ENCODE measurements around the gene EIPR1. TPM values are rescaled to one million over a fixed set of nuclear protein-coding genes. Genes with fewer than 3 reads are reported as not detected.

Gene EIPR1
- total RNA-seq, 1 experiment from 2014 or later = 27.8 TPM

- no peaks in the 10 kb centered on the region; the same call in 1 of the 2 replicates for H3K4me1 ChIP-seq (ENCODE audit: insufficient read depth, low read length)
- DNase-seq = peak; percentile 4
- Mint-ChIP-seq H3K27me3 (ENCODE audit: low read depth) (no peaks in the 10 kb centered on the region), H3K27ac (peak overlapping the region in 1 of 3 experiments; percentile 28; a peak in 1 of 7 replicates), H3K9me3 (peaks cover 10 to 17% of the 10 kb centered on the region in 2 experiments), H3K36me3 (ENCODE audit: insufficient read depth in 1 of 3, low read depth in 3 of 3) (peaks cover 5 to 17% (median 14%) of the 10 kb centered on the region in 3 experiments; a peak in 6 of 7 replicates), H3K4me3 (no peak overlapping the region), H3K4me1 (peaks cover 19 to 22% of the 10 kb centered on the region in 2 experiments)
- no peak overlapping the region for H2BK20ac ChIP-seq (ENCODE audit: low read depth, low read length, poor library complexity, severe bottlenecking)
- H2AK5ac ChIP-seq (ENCODE audit: insufficient read length, low read length) = no peak overlapping the region
- no peak overlapping the region for H3K18ac ChIP-seq (ENCODE audit: insufficient read length, low read depth, low read length)
- H3K27ac ChIP-seq (ENCODE audit: insufficient read length, low read depth, low read length) = no peak overlapping the region
- H3K23ac ChIP-seq (ENCODE audit: insufficient read length, low read depth, low read length) = no peak overlapping the region
- no peak overlapping the region for H2AFZ ChIP-seq (ENCODE audit: low read length)
- no peaks in the 10 kb centered on the region for H3K79me1 ChIP-seq (ENCODE audit: insufficient read depth, low read depth, low read length, poor library complexity, severe bottlenecking)
- no peak overlapping the region for H2BK120ac ChIP-seq (ENCODE audit: low read depth, low read length, poor library complexity, severe bottlenecking)
- no peaks in the 10 kb centered on the region for H3K23me2 ChIP-seq (ENCODE audit: insufficient read length, low read depth, low read length, poor library complexity, severe bottlenecking)
- H3K4ac ChIP-seq (ENCODE audit: low read depth, low read length) = no peak overlapping the region
- no peak overlapping the region for H3K56ac ChIP-seq (ENCODE audit: insufficient read length, low read depth, low read length)
- no peak overlapping the region for H3K4me2 ChIP-seq (ENCODE audit: insufficient read depth, insufficient read length, low read length)
- no peak for TF ChIP-seq CTCF (conservative IDR thresholded peaks at IDR 0.05)
- H3K27me3 ChIP-seq (ENCODE audit: insufficient read depth, low read length) = no peaks in the 10 kb centered on the region
- WGBS (ENCODE audit: extremely low coverage, insufficient read length, low lambda C conversion rate) = 100% methylated on average over 2 of the region's 14 CpGs
- no peak overlapping the region for H2BK12ac ChIP-seq (ENCODE audit: insufficient read length, low read depth, low read length)
- no peak overlapping the region for H3K9ac ChIP-seq (ENCODE audit: extremely low read depth, insufficient read length, low read length)
- H4K5ac ChIP-seq (ENCODE audit: insufficient read length, low read depth, low read length) = no peak overlapping the region
- H3T11ph ChIP-seq (ENCODE audit: low read length) = no peak overlapping the region
- no peak overlapping the region; the same call in 1 of the 2 replicates for H3K14ac ChIP-seq (ENCODE audit: insufficient read depth, low read length)
- no peak overlapping the region for H2BK5ac ChIP-seq (ENCODE audit: insufficient read length, low read length)
- no peak overlapping the region for H2BK15ac ChIP-seq (ENCODE audit: low read depth, low read length)
- no peak overlapping the region for H4K91ac ChIP-seq (ENCODE audit: insufficient read length, low read depth, low read length)
- H3K9me3 ChIP-seq (ENCODE audit: control insufficient read depth, low read depth, low read length) = no peaks in the 10 kb centered on the region
- no peaks in the 10 kb centered on the region for H4K20me1 ChIP-seq (ENCODE audit: control insufficient read depth, insufficient read depth, insufficient read length)
- H3K79me2 ChIP-seq (ENCODE audit: insufficient read depth, low read length) = no peaks in the 10 kb centered on the region
- no peak overlapping the region for H4K8ac ChIP-seq (replicated peaks; ENCODE audit: insufficient read length, low read depth, low read length)
Measured at GRCh38 chr2:3278521-3279218, 98.9 kb downstream of the EIPR1 start.
